Panc1 (cell line): ENCODE measurements around the gene MYL5.

ENCODE experiments used
- CTCF ChIP-seq: fragments of 450-650 bp; IDR thresholded peaks from 2 replicates; pipeline ENCODE4 v1.5.1; 2017; ENCODE audit warnings: mild to moderate bottlenecking
- POLR2AphosphoS5 ChIP-seq: IDR thresholded peaks from 2 replicates; pipeline ENCODE4 v1.6.1; 2012; ENCODE audit warnings: mild to moderate bottlenecking, low read depth, low read length, moderate library complexity
- SIN3A ChIP-seq: IDR thresholded peaks from 2 replicates; pipeline ENCODE4 v1.6.1; 2012; ENCODE audit warnings: low read depth, mild to moderate bottlenecking, low read length, moderate library complexity, borderline replicate concordance; ENCODE audit not compliant: insufficient read depth
- TCF7L2 ChIP-seq: IDR thresholded peaks from 2 replicates; pipeline ENCODE4 v1.6.1; 2011; ENCODE audit warnings: mild to moderate bottlenecking, low read depth, low read length, inconsistent platforms
- TF ChIP-seq, protein P1 (sequence below), 2 experiments: IDR thresholded peaks; 2 replicates each; pipeline ENCODE4 v1.6.1; 2011 to 2012; ENCODE audit warnings: low read depth in 2 of 2, control low read depth in 1 of 2, low read length in 1 of 2, mild to moderate bottlenecking in 1 of 2, moderate library complexity in 1 of 2; ENCODE audit not compliant: insufficient read depth in 1 of 2

- no peak for TF ChIP-seq CTCF
- TF ChIP-seq POLR2AphosphoS5 = no peak
- TF ChIP-seq SIN3A = no peak
- TF ChIP-seq, protein P1, sequence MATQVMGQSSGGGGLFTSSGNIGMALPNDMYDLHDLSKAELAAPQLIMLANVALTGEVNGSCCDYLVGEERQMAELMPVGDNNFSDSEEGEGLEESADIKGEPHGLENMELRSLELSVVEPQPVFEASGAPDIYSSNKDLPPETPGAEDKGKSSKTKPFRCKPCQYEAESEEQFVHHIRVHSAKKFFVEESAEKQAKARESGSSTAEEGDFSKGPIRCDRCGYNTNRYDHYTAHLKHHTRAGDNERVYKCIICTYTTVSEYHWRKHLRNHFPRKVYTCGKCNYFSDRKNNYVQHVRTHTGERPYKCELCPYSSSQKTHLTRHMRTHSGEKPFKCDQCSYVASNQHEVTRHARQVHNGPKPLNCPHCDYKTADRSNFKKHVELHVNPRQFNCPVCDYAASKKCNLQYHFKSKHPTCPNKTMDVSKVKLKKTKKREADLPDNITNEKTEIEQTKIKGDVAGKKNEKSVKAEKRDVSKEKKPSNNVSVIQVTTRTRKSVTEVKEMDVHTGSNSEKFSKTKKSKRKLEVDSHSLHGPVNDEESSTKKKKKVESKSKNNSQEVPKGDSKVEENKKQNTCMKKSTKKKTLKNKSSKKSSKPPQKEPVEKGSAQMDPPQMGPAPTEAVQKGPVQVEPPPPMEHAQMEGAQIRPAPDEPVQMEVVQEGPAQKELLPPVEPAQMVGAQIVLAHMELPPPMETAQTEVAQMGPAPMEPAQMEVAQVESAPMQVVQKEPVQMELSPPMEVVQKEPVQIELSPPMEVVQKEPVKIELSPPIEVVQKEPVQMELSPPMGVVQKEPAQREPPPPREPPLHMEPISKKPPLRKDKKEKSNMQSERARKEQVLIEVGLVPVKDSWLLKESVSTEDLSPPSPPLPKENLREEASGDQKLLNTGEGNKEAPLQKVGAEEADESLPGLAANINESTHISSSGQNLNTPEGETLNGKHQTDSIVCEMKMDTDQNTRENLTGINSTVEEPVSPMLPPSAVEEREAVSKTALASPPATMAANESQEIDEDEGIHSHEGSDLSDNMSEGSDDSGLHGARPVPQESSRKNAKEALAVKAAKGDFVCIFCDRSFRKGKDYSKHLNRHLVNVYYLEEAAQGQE (IDR thresholded peaks at IDR 0.05; ENCODE audit: insufficient read depth in 1 of 2, low read depth in 2 of 2, low read length in 1 of 2) = no peak
- TF ChIP-seq TCF7L2 = no peak
These were observed 27.9 kb upstream of the MYL5 start for GRCh38 chr4:646460-646859.
